ENCODE measurements around the gene BCL2A1. TPM values are rescaled to one million over a fixed set of nuclear protein-coding genes. Genes with fewer than 3 reads are reported as not detected.
"Not testable (repeated sequence)": the region's sequence is repeated elsewhere in the genome, so short reads cannot be mapped to it uniquely, and the experiment has no call there.

Gene BCL2A1
- total RNA-seq, 1 experiment from 2014 or later: not detected

DNA sequence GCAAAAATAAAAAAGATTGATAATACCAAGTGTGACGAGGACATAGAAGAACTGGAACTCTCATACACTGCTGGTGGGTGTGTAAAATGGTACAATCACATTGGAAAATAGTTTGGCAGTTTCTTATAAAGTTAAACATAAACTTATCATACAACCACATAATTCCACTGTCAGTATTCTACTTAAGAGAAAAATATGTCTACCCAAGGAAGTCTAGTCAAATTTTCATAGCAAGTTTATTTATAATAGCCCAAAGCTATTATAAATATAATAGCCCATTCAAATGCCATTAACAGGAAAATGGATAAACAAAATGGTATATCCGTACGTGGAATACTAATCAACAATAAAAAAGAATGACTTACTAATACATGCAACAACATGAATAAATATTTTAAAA is 40.6 kb upstream of the BCL2A1 start:
- Mint-ChIP-seq H3K4me3 (no peak overlapping the region), H3K27me3 (ENCODE audit: low read depth) (peaks cover 2% of the 10 kb centered on the region; the same call in 1 of the 2 replicates), H3K4me1 (peaks cover 2 to 3% of the 10 kb centered on the region in 2 experiments; a peak in 2 of 4 replicates), H3K27ac (no peak overlapping the region), H3K9me3 (peaks cover 3% of the 10 kb centered on the region in 2 experiments; a peak in 3 of 5 replicates), H3K36me3 (ENCODE audit: insufficient read depth in 1 of 3, low read depth in 3 of 3) (no peaks in the 10 kb centered on the region)
- H3K9me3 ChIP-seq (ENCODE audit: control insufficient read depth, low read depth, low read length): no peaks in the 10 kb centered on the region
- TF ChIP-seq, protein P1, sequence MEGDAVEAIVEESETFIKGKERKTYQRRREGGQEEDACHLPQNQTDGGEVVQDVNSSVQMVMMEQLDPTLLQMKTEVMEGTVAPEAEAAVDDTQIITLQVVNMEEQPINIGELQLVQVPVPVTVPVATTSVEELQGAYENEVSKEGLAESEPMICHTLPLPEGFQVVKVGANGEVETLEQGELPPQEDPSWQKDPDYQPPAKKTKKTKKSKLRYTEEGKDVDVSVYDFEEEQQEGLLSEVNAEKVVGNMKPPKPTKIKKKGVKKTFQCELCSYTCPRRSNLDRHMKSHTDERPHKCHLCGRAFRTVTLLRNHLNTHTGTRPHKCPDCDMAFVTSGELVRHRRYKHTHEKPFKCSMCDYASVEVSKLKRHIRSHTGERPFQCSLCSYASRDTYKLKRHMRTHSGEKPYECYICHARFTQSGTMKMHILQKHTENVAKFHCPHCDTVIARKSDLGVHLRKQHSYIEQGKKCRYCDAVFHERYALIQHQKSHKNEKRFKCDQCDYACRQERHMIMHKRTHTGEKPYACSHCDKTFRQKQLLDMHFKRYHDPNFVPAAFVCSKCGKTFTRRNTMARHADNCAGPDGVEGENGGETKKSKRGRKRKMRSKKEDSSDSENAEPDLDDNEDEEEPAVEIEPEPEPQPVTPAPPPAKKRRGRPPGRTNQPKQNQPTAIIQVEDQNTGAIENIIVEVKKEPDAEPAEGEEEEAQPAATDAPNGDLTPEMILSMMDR (conservative IDR thresholded peaks at IDR 0.05): no peak
- no peak overlapping the region for H3K9ac ChIP-seq (ENCODE audit: extremely low read depth, insufficient read length, low read length)
- no peaks in the 10 kb centered on the region for H4K20me1 ChIP-seq (ENCODE audit: control insufficient read depth, insufficient read depth, insufficient read length)
- H3K23ac ChIP-seq (ENCODE audit: insufficient read length, low read depth, low read length): no peak overlapping the region
- no peak overlapping the region for H3K4ac ChIP-seq (ENCODE audit: low read depth, low read length)
- H4K8ac ChIP-seq (replicated peaks; ENCODE audit: insufficient read length, low read depth, low read length): no peak overlapping the region
- H3K27ac ChIP-seq (ENCODE audit: insufficient read length, low read depth, low read length): no peak overlapping the region
- H2BK12ac ChIP-seq (ENCODE audit: insufficient read length, low read depth, low read length): no peak overlapping the region
- no peak overlapping the region for H3K56ac ChIP-seq (ENCODE audit: insufficient read length, low read depth, low read length)
- no peak overlapping the region for H3K14ac ChIP-seq (ENCODE audit: insufficient read depth, low read length)
- no peak for DNase-seq
- no peak overlapping the region for H2BK120ac ChIP-seq (ENCODE audit: low read depth, low read length, poor library complexity, severe bottlenecking)
- no peak overlapping the region for H2BK15ac ChIP-seq (ENCODE audit: low read depth, low read length)
- H3K4me2 ChIP-seq (ENCODE audit: insufficient read depth, insufficient read length, low read length): no peak overlapping the region
- no peak overlapping the region for H3K18ac ChIP-seq (ENCODE audit: insufficient read length, low read depth, low read length)
- H3K27me3 ChIP-seq (ENCODE audit: insufficient read depth, low read length): no peaks in the 10 kb centered on the region
- H3T11ph ChIP-seq (ENCODE audit: low read length): no peak overlapping the region
- no peak overlapping the region for H2BK5ac ChIP-seq (ENCODE audit: insufficient read length, low read length)
- H3K79me2 ChIP-seq (ENCODE audit: insufficient read depth, low read length): no peaks in the 10 kb centered on the region
- no peaks in the 10 kb centered on the region for H3K23me2 ChIP-seq (ENCODE audit: insufficient read length, low read depth, low read length, poor library complexity, severe bottlenecking)
- no CpG with 5 or more reads among the region's 3 CpGs for WGBS (ENCODE audit: extremely low coverage, insufficient read length, low lambda C conversion rate)
- H4K5ac ChIP-seq (ENCODE audit: insufficient read length, low read depth, low read length): no peak overlapping the region
- no peak overlapping the region for H2BK20ac ChIP-seq (ENCODE audit: low read depth, low read length, poor library complexity, severe bottlenecking)
- H4K91ac ChIP-seq (ENCODE audit: insufficient read length, low read depth, low read length): no peak overlapping the region
- no peak overlapping the region for H2AK5ac ChIP-seq (ENCODE audit: insufficient read length, low read length)
- H2AFZ ChIP-seq (ENCODE audit: low read length): no peak overlapping the region
- H3K4me1 ChIP-seq (ENCODE audit: insufficient read depth, low read length): no peaks in the 10 kb centered on the region
- H3K79me1 ChIP-seq (ENCODE audit: insufficient read depth, low read depth, low read length, poor library complexity, severe bottlenecking): no peaks in the 10 kb centered on the region

DNA sequence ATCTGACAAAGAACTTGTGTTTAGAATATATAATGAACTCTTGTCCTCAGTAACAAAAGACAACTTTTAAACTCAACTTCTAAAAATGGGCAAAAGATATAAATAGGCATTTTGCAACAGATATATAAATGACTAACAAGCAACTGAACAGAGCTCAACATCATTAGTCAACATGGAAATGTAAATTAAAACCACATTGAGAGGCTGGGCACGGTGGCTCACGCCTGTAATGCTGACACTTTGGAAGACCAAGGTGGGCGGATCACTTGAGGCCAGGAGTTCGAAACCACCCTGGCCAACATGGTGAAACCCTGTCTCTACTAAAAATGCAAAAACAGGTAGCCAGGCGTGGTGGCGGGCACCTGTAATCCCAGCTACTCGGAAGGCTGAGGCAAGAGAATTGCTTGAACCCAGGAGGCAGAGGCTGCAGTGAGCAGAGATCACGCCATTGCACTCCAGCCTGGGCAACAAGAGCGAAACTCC is 40.1 kb upstream of the BCL2A1 start:
- H4K5ac ChIP-seq (ENCODE audit: insufficient read length, low read depth, low read length); H3K23me2 ChIP-seq (ENCODE audit: insufficient read length, low read depth, low read length, poor library complexity, severe bottlenecking); H4K8ac ChIP-seq (replicated peaks; ENCODE audit: insufficient read length, low read depth, low read length); H2AK5ac ChIP-seq (ENCODE audit: insufficient read length, low read length); H2BK12ac ChIP-seq (ENCODE audit: insufficient read length, low read depth, low read length); H2BK5ac ChIP-seq (ENCODE audit: insufficient read length, low read length); H3K4me2 ChIP-seq (ENCODE audit: insufficient read depth, insufficient read length, low read length); H3K4me3 Mint-ChIP-seq; H3K9ac ChIP-seq (ENCODE audit: extremely low read depth, insufficient read length, low read length); H3K18ac ChIP-seq (ENCODE audit: insufficient read length, low read depth, low read length); H2BK20ac ChIP-seq (ENCODE audit: low read depth, low read length, poor library complexity, severe bottlenecking); H4K91ac ChIP-seq (ENCODE audit: insufficient read length, low read depth, low read length); H3K27me3 Mint-ChIP-seq (ENCODE audit: low read depth); H3K27me3 ChIP-seq (ENCODE audit: insufficient read depth, low read length); H3K4ac ChIP-seq (ENCODE audit: low read depth, low read length); H3K23ac ChIP-seq (ENCODE audit: insufficient read length, low read depth, low read length); H3K27ac ChIP-seq (ENCODE audit: insufficient read length, low read depth, low read length); H2BK15ac ChIP-seq (ENCODE audit: low read depth, low read length); H3K9me3 Mint-ChIP-seq; H3K79me1 ChIP-seq (ENCODE audit: insufficient read depth, low read depth, low read length, poor library complexity, severe bottlenecking); H3T11ph ChIP-seq (ENCODE audit: low read length); H3K56ac ChIP-seq (ENCODE audit: insufficient read length, low read depth, low read length); H2AFZ ChIP-seq (ENCODE audit: low read length); DNase-seq; H3K36me3 Mint-ChIP-seq (ENCODE audit: insufficient read depth in 1 of 3, low read depth in 3 of 3); H3K4me1 ChIP-seq (ENCODE audit: insufficient read depth, low read length); H3K79me2 ChIP-seq (ENCODE audit: insufficient read depth, low read length); H4K20me1 ChIP-seq (ENCODE audit: control insufficient read depth, insufficient read depth, insufficient read length); H3K27ac Mint-ChIP-seq; H3K9me3 ChIP-seq (ENCODE audit: control insufficient read depth, low read depth, low read length); H3K14ac ChIP-seq (ENCODE audit: insufficient read depth, low read length); H3K4me1 Mint-ChIP-seq; H2BK120ac ChIP-seq (ENCODE audit: low read depth, low read length, poor library complexity, severe bottlenecking): not testable (repeated sequence)
- no CpG with 5 or more reads among the region's 9 CpGs for WGBS (ENCODE audit: extremely low coverage, insufficient read length, low lambda C conversion rate)
